Lower lobe of right lung (tissue), 2 donors: ENCODE results near the gene AKAP10. TPM values are rescaled to one million over a fixed set of nuclear protein-coding genes. Genes with fewer than 3 reads are reported as not detected.

Experiments used
- ATAC-seq, 2 donors: fragments of 200-7000 bp; cut with Tn5 transposase; one replicate each; pipeline ENCODE4 v1.9.1; 2020 to 2022; ENCODE audit warnings: mild to moderate bottlenecking in 2 of 2, moderate library complexity in 2 of 2
- DNase-seq: peaks from one replicate; pipeline ENCODE4 v3.0.0-alpha.2; 2020
- H3K27ac ChIP-seq: fragments of 200-600 bp; one replicate; pipeline ENCODE4 v1.8.0; 2022
- H3K27me3 ChIP-seq: fragments of 200-600 bp; one replicate; pipeline ENCODE4 v1.8.0; 2022; ENCODE audit warnings: low read depth
- H3K36me3 ChIP-seq: fragments of 200-600 bp; one replicate; pipeline ENCODE4 v1.8.0; 2022; ENCODE audit warnings: mild to moderate bottlenecking
- H3K4me1 ChIP-seq: fragments of 200-600 bp; one replicate; pipeline ENCODE4 v1.8.0; 2022
- H3K4me3 ChIP-seq: fragments of 200-600 bp; one replicate; pipeline ENCODE4 v1.8.0; 2022; ENCODE audit warnings: mild to moderate bottlenecking
- H3K9me3 ChIP-seq: fragments of 200-600 bp; one replicate; pipeline ENCODE4 v1.8.0; 2022
- intact Hi-C: fragments of 100-400 bp; cut with DNase I; formaldehyde crosslinking; loops from one replicate; pipeline ENCODE4 v1.11.0; 2022
- total RNA-seq: library from RNA; stranded (reverse); fragmentation: NEBNext Ultra II Directional; extraction: Animal tissue kit (Norgen Biotek cat#: 25700); gene quantifications from one replicate; pipeline ENCODE4 v1.2.1, GENCODE V29; 2021
- TF ChIP-seq, protein P1 (sequence below): fragments of 200-600 bp; IDR thresholded peaks from one replicate; pipeline ENCODE4 v1.8.0; 2022; ENCODE audit warnings: antibody characterized with exemption, mild to moderate bottlenecking
- donor health status: DM: no; HTN: yes; CAD: no; lungs with severe emphysema.

AKAP10 gene
- total RNA-seq, 1 donor from 2014 or later = 38.1 TPM

DNA sequence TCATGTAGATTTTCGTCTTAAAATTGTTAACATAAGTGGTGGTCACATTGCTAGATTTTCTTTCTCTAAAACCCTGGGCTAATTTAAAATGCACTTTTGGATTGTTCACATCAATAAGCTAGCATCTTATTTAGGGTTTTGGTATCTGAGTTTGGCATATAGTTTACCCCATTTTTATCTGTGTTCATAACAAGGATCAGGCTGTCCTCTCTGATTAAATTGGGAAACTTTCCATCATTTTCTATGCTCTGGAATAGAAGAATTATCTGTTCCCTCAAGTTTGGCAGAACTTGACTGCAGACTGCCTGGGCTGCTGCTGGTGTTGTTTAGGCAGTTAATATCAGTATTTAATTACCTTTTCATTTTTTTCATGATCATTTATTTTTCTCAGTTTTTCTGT, 33.3 kb upstream of the AKAP10 start:
- peaks cover 47% of the 10 kb centered on the region for H3K27me3 ChIP-seq
- TF ChIP-seq, protein P1, sequence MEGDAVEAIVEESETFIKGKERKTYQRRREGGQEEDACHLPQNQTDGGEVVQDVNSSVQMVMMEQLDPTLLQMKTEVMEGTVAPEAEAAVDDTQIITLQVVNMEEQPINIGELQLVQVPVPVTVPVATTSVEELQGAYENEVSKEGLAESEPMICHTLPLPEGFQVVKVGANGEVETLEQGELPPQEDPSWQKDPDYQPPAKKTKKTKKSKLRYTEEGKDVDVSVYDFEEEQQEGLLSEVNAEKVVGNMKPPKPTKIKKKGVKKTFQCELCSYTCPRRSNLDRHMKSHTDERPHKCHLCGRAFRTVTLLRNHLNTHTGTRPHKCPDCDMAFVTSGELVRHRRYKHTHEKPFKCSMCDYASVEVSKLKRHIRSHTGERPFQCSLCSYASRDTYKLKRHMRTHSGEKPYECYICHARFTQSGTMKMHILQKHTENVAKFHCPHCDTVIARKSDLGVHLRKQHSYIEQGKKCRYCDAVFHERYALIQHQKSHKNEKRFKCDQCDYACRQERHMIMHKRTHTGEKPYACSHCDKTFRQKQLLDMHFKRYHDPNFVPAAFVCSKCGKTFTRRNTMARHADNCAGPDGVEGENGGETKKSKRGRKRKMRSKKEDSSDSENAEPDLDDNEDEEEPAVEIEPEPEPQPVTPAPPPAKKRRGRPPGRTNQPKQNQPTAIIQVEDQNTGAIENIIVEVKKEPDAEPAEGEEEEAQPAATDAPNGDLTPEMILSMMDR = no peak
- peaks cover 23% of the 10 kb centered on the region for H3K4me1 ChIP-seq
- no peak overlapping the region for H3K27ac ChIP-seq
- DNase-seq (no peak), ATAC-seq (no peak)
- no peak overlapping the region for H3K4me3 ChIP-seq
- intact Hi-C loops = no loop called here
- H3K36me3 ChIP-seq = no peaks in the 10 kb centered on the region
- H3K9me3 ChIP-seq = no peaks in the 10 kb centered on the region

DNA sequence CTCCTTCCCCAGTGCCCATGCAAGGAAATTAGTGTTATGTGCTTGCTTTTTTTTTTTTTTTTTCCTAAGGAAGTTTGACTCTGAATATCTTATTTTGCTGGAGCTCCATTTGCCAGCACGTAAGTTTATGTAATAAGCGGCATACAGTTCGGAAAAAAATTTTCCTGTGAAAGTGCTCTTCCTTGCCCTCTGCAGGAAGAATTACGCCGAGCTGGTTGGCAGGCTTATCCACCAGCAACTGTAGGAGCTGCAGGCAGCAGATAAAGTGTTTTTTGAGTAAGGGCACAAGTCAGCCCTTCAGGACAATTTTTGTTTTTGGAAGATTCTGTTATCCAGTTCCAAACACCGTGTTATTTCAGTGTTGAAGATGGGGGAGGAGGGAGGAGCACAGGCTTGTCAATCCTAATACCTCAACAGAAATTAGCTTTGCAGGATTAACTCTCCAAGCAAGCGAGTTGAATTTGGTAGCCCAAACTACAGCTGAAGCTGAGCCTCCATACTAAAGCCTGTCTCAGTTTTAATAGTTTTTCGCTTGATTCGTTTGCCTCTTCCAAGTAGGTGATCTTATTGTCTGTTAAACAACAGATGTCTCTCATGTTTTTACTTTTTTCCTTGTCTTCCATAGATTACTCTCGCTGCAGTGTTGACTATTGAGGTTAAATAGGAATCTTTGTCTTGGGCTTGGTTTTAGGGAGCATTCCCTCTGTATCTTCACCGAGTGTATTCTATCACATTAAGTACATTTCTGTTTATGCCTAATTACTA, 32.7 kb upstream of the AKAP10 start:
- DNase-seq (no peak), ATAC-seq (peak; percentile 56 to 71)
- H3K9me3 ChIP-seq = no peaks in the 10 kb centered on the region
- peaks cover 23% of the 10 kb centered on the region for H3K4me1 ChIP-seq
- no peaks in the 10 kb centered on the region for H3K36me3 ChIP-seq
- TF ChIP-seq, protein P1 = peak; percentile 41
- peak overlapping the region; percentile 59 for H3K27ac ChIP-seq
- peaks cover 53% of the 10 kb centered on the region for H3K27me3 ChIP-seq
- H3K4me3 ChIP-seq = peak overlapping the region; percentile 67
- intact Hi-C loops = no loop called here

DNA sequence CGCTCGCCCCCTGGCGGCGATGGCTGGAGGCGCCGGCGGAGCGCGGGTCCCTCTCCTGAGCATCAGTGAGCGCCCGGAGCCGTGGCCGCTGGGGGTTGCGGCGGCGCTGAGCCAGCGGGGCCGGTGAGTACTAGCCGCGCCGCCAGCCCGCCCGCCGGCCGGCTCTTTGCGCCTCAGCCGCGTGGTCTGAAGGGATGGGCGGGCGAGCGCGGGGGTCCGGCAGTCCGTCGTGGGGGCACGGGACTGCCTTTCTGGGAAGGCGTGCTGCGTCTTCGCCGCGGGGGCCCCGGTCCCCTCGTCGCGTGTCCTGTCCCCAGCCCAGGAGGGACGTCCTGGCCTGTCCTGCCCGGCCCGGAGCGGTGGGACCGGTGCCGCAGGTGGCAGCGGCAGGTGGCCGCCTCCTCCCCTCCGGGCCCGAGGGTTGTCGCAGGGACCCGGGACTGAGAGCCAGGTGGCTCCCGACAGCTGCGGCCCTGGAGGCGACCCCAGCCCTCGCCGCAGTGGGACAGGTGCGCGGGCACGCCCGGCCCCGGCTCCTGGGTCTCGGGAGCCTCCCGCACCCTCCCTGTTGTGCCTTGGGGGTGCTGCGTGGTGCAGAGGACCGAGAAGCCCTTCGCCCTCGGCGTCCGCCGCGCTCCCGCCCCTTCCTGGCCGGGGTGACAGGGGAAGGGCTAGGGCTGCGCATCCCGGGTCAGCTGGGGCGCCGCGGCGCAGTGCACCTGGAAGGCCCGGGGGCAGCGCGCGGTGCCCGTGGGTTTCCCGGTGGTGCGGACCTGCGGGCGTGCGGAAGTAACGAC, 31.9 kb upstream of the AKAP10 start, which contains the start of gene SPECC1:
Gene SPECC1 (plus strand): TSS at position 58 of the 797 bp plus-strand sequence. CDS start 87,293 bp downstream, outside the sequence.
- H3K27me3 ChIP-seq = peaks cover 59% of the 10 kb centered on the region
- intact Hi-C loops = loop anchor here (10.0 kb wide), 1 partner anchor 105 kb away; no protein-coding TSS in a partner anchor

DNA sequence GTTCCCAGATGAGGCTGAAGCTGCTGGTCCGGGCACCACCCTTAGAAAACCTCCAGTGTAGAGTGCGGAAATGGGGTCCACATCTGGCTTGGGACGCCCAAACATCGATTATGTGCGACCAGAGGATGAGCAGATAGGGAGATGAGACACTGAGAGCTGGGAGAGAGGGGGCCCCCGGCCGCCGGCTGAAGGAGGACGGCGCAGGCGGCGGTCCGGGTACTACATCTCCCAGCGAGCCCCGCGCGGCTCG, 31.3 kb upstream of the AKAP10 start:
- Histone ChIP-seq H3K27me3 (peaks cover 61% of the 10 kb centered on the region), H3K4me1 (peaks cover 23% of the 10 kb centered on the region), H3K9me3 (no peaks in the 10 kb centered on the region), H3K36me3 (no peaks in the 10 kb centered on the region), H3K4me3 (peak overlapping the region; percentile 67), H3K27ac (no peak overlapping the region)
- TF ChIP-seq, protein P1 = no peak
- intact Hi-C loops = loop anchor here (10.0 kb wide), 1 partner anchor 106 kb away; no protein-coding TSS in a partner anchor
- peak in 1 of 2 donors; percentile 52 for ATAC-seq
- DNase-seq = peak; percentile 84

More for the DNA sequence above, 31.9 kb upstream of the AKAP10 start, which contains the start of gene SPECC1:
- Histone ChIP-seq H3K36me3 (no peaks in the 10 kb centered on the region), H3K4me1 (peaks cover 23% of the 10 kb centered on the region), H3K9me3 (no peaks in the 10 kb centered on the region), H3K27ac (peak within 1 kb of the TSS; percentile 59), H3K4me3 (peak within 1 kb of the TSS; percentile 67)
- ATAC-seq (peak; percentile 99), DNase-seq (peak; percentile 53)
- TF ChIP-seq, protein P1 = peak; percentile 95

DNA sequence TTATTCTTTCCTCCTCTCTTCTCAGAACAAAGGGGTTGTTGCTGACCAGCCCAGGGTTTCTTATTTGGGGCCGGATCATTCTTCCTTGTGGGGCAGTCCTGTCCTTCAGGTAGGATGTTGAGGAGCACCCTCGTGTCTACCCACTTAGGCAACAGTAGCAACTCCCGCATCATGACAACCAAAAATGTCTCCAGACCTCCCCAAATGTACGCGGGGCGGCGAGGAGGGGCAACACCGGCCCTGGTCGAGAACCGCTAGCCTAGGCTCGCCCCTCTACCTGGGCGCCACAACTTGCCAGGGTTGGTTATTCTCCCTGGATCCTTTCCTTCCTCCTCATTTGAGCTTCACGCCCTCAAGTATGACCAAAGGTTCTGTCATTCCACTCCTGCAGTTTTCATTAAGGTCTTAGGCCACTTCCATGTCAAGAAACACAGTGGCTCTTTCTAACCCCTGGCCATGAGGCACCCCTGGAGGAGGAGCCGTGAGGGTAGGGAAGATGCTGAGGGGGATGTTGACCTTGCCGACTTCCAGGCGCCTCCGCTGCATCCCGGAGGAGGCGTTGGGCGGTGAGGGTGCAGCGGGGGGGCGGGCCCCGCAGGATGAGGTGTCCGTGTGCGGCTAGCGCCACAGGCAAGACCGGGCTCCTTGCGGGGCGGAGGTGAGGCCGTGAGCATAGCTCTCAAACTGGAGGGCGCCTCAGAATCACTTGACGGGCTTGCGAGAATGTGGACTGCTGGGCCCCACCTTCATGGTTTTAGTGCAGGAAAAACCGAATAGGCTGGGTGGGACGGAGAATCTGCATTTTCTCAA, 30.8 kb upstream of the AKAP10 start:
- peak overlapping the region; percentile 67 for H3K4me3 ChIP-seq
- TF ChIP-seq, protein P1 = no peak
- H3K27me3 ChIP-seq = peaks cover 59% of the 10 kb centered on the region
- peak; percentile 54 for DNase-seq
- peaks cover 23% of the 10 kb centered on the region for H3K4me1 ChIP-seq
- intact Hi-C loops = loop anchor here (10.0 kb wide), 1 partner anchor 106 kb away; no protein-coding TSS in a partner anchor
- no peaks in the 10 kb centered on the region for H3K9me3 ChIP-seq
- no peaks in the 10 kb centered on the region for H3K36me3 ChIP-seq
- H3K27ac ChIP-seq = no peak overlapping the region
- peak; percentile 59 to 69 for ATAC-seq
